ENCODE data around the gene SDK1. TPM values are rescaled to one million over a fixed set of nuclear protein-coding genes. Genes with fewer than 3 reads are reported as not detected.

SDK1 gene
- total and polyA plus RNA-seq, 12 donors, result 1.0 to 5.3 (median 3.2) TPM

DNA sequence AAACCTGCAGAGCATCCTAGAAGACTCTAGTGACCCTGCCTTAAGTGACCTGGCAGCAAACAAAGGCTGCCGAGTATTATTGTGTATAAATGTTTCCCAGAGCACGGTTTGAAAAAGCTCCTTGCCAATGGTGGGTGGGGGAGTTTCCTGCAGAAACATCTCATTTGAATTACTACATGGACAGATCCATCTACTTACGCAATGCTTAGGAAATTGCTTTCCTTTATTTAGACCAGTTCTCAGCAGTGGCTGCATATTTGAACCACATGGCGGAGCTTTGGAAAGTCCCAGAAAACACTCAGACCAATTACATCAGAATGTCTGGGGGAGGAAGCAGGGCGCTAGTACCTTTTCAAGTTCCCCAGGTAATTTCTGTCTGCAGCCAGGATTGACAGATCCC is 560.9 kb downstream of the SDK1 start:
- peak; percentile 44 to 94 (median 86) for ATAC-seq
- intact Hi-C loops (cut with DNase I), result no loop called here
- Histone ChIP-seq H3K27ac (peak overlapping the region in 3 of 10 donors; percentile 23 to 36 (median 26)), H3K4me3 (no peak overlapping the region), H3K9me3 (peaks cover 0 to 3% (median 0%) of the 10 kb centered on the region in 11 donors), H3K36me3 (no peaks in the 10 kb centered on the region), H3K4me1 (peaks cover 0 to 17% (median 4%) of the 10 kb centered on the region in 9 donors), H3K27me3 (no peaks in the 10 kb centered on the region)
- TF ChIP-seq, protein P1, sequence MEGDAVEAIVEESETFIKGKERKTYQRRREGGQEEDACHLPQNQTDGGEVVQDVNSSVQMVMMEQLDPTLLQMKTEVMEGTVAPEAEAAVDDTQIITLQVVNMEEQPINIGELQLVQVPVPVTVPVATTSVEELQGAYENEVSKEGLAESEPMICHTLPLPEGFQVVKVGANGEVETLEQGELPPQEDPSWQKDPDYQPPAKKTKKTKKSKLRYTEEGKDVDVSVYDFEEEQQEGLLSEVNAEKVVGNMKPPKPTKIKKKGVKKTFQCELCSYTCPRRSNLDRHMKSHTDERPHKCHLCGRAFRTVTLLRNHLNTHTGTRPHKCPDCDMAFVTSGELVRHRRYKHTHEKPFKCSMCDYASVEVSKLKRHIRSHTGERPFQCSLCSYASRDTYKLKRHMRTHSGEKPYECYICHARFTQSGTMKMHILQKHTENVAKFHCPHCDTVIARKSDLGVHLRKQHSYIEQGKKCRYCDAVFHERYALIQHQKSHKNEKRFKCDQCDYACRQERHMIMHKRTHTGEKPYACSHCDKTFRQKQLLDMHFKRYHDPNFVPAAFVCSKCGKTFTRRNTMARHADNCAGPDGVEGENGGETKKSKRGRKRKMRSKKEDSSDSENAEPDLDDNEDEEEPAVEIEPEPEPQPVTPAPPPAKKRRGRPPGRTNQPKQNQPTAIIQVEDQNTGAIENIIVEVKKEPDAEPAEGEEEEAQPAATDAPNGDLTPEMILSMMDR (IDR thresholded peaks at IDR 0.05), result no peak
- DNase-seq, result peak in 1 of 2 donors; percentile 40
- 33 to 44% methylated on average over 5 of the region's 5 CpGs for WGBS, 2 donors

DNA sequence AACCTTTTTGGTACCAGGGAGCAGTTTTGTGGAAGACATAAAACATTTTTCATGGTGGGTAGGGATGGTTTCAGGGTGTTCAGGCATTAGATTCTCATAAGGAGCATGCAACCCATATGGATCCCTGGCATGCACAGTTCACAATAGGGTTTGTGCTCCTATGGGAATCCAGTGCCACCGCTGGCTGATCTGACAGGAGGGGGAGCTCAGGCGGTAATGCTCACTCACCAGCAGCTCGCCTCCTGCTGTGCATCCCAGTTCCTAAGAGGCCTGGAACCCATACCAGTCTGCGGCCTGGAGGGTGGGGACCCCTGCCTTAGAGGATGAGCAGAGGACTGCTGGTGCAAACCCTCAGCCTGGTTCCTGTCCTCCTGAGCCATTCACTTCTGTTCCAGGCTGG is 561.7 kb downstream of the SDK1 start:
- WGBS, 2 donors, result 84 to 95% methylated on average over 4 of the region's 4 CpGs
- Histone ChIP-seq H3K4me1 (peaks cover 0 to 17% (median 4%) of the 10 kb centered on the region in 9 donors), H3K27ac (peak overlapping the region in 2 of 10 donors; percentile 26 to 53), H3K27me3 (no peaks in the 10 kb centered on the region), H3K36me3 (no peaks in the 10 kb centered on the region), H3K4me3 (no peak overlapping the region), H3K9me3 (peaks cover 0 to 3% (median 0%) of the 10 kb centered on the region in 11 donors)
- intact Hi-C loops (cut with DNase I), result no loop called here
- DNase-seq, result no peak
- TF ChIP-seq, protein P1 (IDR thresholded peaks at IDR 0.05), result no peak
- ATAC-seq, result no peak

DNA sequence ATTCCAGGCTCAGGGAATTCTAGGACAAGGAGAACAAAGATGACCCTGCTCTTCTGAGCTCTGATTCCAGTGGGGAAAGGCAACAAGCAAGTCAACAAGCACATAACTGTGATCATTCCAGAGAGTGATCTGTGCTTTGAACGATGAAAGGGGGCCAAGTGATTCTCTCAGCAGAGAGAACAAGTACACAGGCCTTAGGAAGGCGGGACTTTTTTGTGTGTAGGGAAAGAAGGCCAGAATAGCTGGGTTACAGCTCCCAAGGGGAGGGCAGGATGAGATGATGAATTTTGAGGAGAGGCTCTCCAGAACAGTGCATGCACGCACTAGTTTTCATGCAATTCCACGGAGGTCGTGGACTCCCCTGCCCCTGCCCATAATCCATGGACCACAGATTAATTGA is 565.2 kb downstream of the SDK1 start:
- 79 to 82% methylated on average over 5 of the region's 5 CpGs for WGBS, 2 donors
- intact Hi-C loops (cut with DNase I), result no loop called here

DNA sequence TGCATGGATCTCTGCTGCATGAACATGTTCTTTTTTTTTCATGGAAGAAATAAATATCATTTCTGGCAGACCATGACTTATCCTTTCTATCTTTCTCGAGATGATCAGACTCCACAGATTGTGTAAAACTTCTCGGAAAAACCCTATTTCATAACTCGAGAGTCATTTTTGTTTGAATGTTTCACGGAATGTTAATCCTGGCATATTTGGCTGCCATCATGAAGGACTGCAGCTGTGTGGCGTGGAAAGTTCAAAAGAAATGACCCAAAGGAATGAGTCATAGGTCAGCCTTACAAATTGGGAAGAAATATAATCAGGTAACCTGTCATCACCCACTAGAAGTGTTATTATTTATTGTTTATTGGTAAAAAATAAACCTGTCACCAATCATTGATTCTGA is 566.8 kb downstream of the SDK1 start:
- no peaks in the 10 kb centered on the region for H3K27me3 ChIP-seq
- H3K36me3 ChIP-seq, result no peaks in the 10 kb centered on the region
- peaks cover 0 to 3% (median 0%) of the 10 kb centered on the region in 11 donors for H3K9me3 ChIP-seq
- H3K4me1 ChIP-seq, result no peaks in the 10 kb centered on the region
- DNase-seq, result no peak
- intact Hi-C loops (cut with DNase I), result no loop called here
- WGBS, 2 donors, result 67 to 77% methylated on average over 5 of the region's 5 CpGs
- ATAC-seq, result peak in 1 of 8 donors; percentile 71
- no peak overlapping the region for H3K27ac ChIP-seq
- TF ChIP-seq, protein P1 (IDR thresholded peaks at IDR 0.05), result no peak
- no peak overlapping the region for H3K4me3 ChIP-seq

More for the DNA sequence above, 565.2 kb downstream of the SDK1 start:
- peaks cover 0 to 3% (median 0%) of the 10 kb centered on the region in 11 donors for H3K9me3 ChIP-seq
- DNase-seq (no peak), ATAC-seq (peak in 1 of 8 donors; percentile 36)
- H3K27ac ChIP-seq, result no peak overlapping the region
- TF ChIP-seq, protein P1 (IDR thresholded peaks at IDR 0.05), result no peak
- H3K4me1 ChIP-seq, result peaks cover 0 to 14% (median 4%) of the 10 kb centered on the region in 9 donors
- no peaks in the 10 kb centered on the region for H3K36me3 ChIP-seq
- no peak overlapping the region for H3K4me3 ChIP-seq
- no peaks in the 10 kb centered on the region for H3K27me3 ChIP-seq

Data from heart right ventricle (tissue), 16 donors.